AG20443 (cell line): ENCODE measurements around the gene MRPS30.
"Not testable (repeated sequence)": the region's sequence is repeated elsewhere in the genome, so short reads cannot be mapped to it uniquely, and the experiment has no call there.

Source experiments
- DNase-seq: peaks from one replicate; pipeline ENCODE4 v3.0.0; 2012; ENCODE audit warnings: low spot score, mixed read lengths

MRPS30 gene

GRCh38 chr5:44821164-44821563, 12.4 kb downstream of the MRPS30 start:
- DNase-seq, result no peak

DNA sequence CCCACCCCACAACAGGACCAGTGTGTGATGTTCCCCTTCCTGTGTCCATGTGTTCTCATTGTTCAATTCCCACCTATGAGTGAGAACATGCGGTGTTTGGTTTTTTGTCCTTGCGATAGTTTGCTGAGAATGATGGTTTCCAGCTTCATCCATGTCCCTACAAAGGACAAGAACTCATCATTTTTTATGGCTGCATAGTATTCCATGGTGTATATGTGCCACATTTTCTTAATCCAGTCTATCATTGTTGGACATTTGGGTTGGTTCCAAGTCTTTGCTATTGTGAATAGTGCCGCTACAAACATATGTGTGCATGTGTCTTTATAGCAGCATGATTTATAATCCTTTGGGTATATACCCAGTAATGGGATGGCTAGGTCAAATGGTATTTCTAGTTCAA, 15.9 kb downstream of the MRPS30 start:
- not testable (repeated sequence) for DNase-seq

GRCh38 chr5:44827681-44828080, 18.9 kb downstream of the MRPS30 start:
- DNase-seq, result no peak

- DNase-seq, result no peak
These were observed 20.0 kb downstream of the MRPS30 start for GRCh38 chr5:44828719-44829118.

GRCh38 chr5:44830951-44831350, 22.2 kb downstream of the MRPS30 start:
- no peak for DNase-seq

DNA sequence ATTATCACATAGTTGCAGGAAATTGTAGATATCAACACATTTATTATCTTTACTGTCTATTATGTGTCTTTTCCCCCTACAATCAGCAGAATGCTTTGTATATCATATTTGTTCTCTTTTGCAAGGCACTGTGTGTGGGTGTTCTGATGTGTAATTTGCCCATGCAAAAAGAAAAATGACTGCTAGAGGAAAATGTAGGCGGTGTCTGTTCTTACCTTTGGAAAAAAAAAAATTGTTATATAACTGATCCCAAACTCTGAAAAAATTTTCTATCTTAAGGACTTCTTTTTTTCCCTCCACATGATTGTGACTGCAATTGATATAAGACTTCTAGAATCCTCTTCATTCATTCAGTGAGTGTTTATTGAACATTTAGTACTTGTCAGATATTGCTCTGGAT, 24.5 kb downstream of the MRPS30 start:
- DNase-seq, result no peak

DNA sequence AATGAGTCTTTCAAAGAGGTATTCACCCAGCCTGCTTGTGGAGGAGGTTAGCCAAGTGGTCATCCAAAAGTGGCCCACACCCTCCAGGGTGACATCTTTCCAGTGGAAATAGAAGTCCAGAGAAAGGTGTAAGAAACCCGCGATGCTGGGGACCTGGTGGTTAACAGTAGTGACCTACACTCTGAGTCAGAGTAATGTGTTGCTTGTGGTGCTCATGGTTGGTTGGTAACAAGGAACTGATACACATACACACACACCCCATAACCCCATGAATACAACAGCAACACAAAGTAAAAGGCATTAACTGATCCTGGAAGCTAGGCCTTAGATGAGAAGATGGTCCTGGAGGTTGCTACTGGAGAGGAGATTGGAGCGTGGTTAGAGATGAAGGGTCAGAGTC, 26.9 kb downstream of the MRPS30 start:
- no peak for DNase-seq

DNA sequence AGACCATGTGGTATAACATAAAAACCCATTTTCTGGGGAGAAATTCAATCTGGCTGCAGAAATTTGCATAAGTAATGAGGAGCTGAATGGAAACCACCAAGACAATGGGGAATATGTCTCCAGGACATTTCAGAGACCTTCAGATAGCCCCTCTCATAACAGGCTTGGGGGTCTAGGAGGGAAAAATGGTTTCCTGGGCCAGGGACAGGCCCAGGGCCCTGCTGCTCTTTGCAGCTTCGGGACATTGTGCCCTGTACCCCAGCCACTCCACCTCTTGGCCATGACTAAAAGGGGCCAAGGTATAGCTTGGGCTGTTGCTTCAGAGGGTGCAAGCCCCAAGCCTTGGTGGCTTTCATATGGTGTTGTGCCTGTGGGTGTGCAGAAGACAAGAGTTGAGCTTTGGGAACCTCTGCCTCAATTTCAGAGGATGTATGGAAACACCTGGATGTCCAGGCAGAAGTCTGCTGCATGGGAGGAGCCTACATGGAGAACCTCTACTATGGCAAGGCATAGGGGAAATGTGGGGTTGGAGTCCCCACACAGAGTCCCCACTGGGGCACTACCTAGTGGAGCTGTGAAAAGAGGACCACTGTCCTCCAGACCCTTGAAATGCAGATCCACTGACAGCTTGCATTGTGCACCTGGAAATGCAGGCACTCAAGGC, 30.4 kb downstream of the MRPS30 start:
- no peak for DNase-seq

- no peak for DNase-seq
These were observed 33.9 kb downstream of the MRPS30 start for GRCh38 chr5:44842496-44843282.

GRCh38 chr5:44844744-44845143, 36.0 kb downstream of the MRPS30 start:
- DNase-seq, result no peak

- no peak for DNase-seq
These were observed 37.0 kb downstream of the MRPS30 start for GRCh38 chr5:44845777-44846176.

GRCh38 chr5:44847206-44847852, 38.6 kb downstream of the MRPS30 start:
- no peak for DNase-seq

GRCh38 chr5:44860267-44860666, 51.5 kb downstream of the MRPS30 start:
- DNase-seq, result no peak

- DNase-seq, result peak; percentile 7
These were observed 54.1 kb downstream of the MRPS30 start for GRCh38 chr5:44862808-44863207.
